NCI-H146 treated with DMSO at 0.1 percent for 48 hours (cell line): ENCODE data around the gene KRT78.
"Not testable (repeated sequence)": the region's sequence is repeated elsewhere in the genome, so short reads cannot be mapped to it uniquely, and the experiment has no call there.

ENCODE experiments used
- DNase-seq: peaks from one replicate; lab custom pipeline; 2025; ENCODE audit not compliant: unreplicated experiment; lab: John Stamatoyannopoulos, UW

The KRT78 gene

GRCh38 chr12:52871291-52872039, 22.7 kb upstream of the KRT78 start:
- DNase-seq = no peak

- DNase-seq = no peak
These were observed 21.8 kb upstream of the KRT78 start for GRCh38 chr12:52870361-52871290.

- no peak for DNase-seq
These were observed 18.8 kb upstream of the KRT78 start for GRCh38 chr12:52867642-52868041.

GRCh38 chr12:52867152-52867551, 18.4 kb upstream of the KRT78 start:
- no peak for DNase-seq

- DNase-seq = peak; percentile 61
These were observed 16.5 kb upstream of the KRT78 start for GRCh38 chr12:52865090-52865944.

- no peak for DNase-seq
These were observed 13.2 kb upstream of the KRT78 start for GRCh38 chr12:52862023-52862422.

GRCh38 chr12:52861511-52861910, 12.7 kb upstream of the KRT78 start:
- DNase-seq = no peak

GRCh38 chr12:52860102-52860823, 11.5 kb upstream of the KRT78 start:
- DNase-seq = no peak

- no peak for DNase-seq
These were observed 8.7 kb upstream of the KRT78 start for GRCh38 chr12:52857500-52857899.

- no peak for DNase-seq
These were observed 8.0 kb upstream of the KRT78 start for GRCh38 chr12:52856787-52857186.

- DNase-seq = not testable (repeated sequence)
These were observed 7.3 kb upstream of the KRT78 start for GRCh38 chr12:52856077-52856476.

- no peak for DNase-seq
These were observed 3.0 kb upstream of the KRT78 start for GRCh38 chr12:52851787-52852186.

- DNase-seq = no peak
These were observed 1.9 kb upstream of the KRT78 start for GRCh38 chr12:52850681-52851080.

- DNase-seq = no peak
These were observed 717 bp upstream of the KRT78 start for GRCh38 chr12:52849511-52849910.

GRCh38 chr12:52847335-52848102, 1.3 kb downstream of the KRT78 start:
- DNase-seq = no peak

GRCh38 chr12:52846356-52846970, 2.3 kb downstream of the KRT78 start:
- no peak for DNase-seq

- no peak for DNase-seq
These were observed 2.8 kb downstream of the KRT78 start for GRCh38 chr12:52845946-52846345.

GRCh38 chr12:52844386-52844785, 4.4 kb downstream of the KRT78 start:
- no peak for DNase-seq

- DNase-seq = no peak
These were observed 9.2 kb downstream of the KRT78 start for GRCh38 chr12:52839436-52840105.
